NCI-H2227 treated with DMSO at 0.1 percent for 48 hours (cell line): ENCODE data around the gene SNX13.

Source experiments
- DNase-seq: peaks from one replicate; lab custom pipeline; 2025; lab: John Stamatoyannopoulos, UW

SNX13 gene

GRCh38 chr7:17940302-17940883, at the start of gene SNX13:
Gene SNX13 (minus strand): TSS chr7:17940494. CDS start chr7:17940295, 199 bp downstream.
- peak; percentile 80 for DNase-seq

- no peak for DNase-seq
These were observed 49.3 kb upstream of the SNX13 start for GRCh38 chr7:17989546-17989945.

GRCh38 chr7:17988858-17989257, 48.6 kb upstream of the SNX13 start:
- no peak for DNase-seq

GRCh38 chr7:17988141-17988540, 47.8 kb upstream of the SNX13 start:
- DNase-seq: no peak

- no peak for DNase-seq
These were observed 46.6 kb upstream of the SNX13 start for GRCh38 chr7:17986851-17987250.

- DNase-seq: no peak
These were observed 45.4 kb upstream of the SNX13 start for GRCh38 chr7:17985473-17986239.

- no peak for DNase-seq
These were observed 44.0 kb upstream of the SNX13 start for GRCh38 chr7:17984288-17984687.

- no peak for DNase-seq
These were observed 43.1 kb upstream of the SNX13 start for GRCh38 chr7:17983221-17984062.

GRCh38 chr7:17976952-17977351, 36.7 kb upstream of the SNX13 start:
- no peak for DNase-seq

- DNase-seq: no peak
These were observed 31.1 kb upstream of the SNX13 start for GRCh38 chr7:17971411-17971810.

- DNase-seq: no peak
These were observed 28.8 kb upstream of the SNX13 start for GRCh38 chr7:17968791-17969715.

- DNase-seq: no peak
These were observed 26.4 kb upstream of the SNX13 start for GRCh38 chr7:17966706-17967105.

GRCh38 chr7:17965603-17966002, 25.3 kb upstream of the SNX13 start:
- DNase-seq: no peak

- no peak for DNase-seq
These were observed 23.0 kb upstream of the SNX13 start for GRCh38 chr7:17963281-17963680.

- no peak for DNase-seq
These were observed 22.4 kb upstream of the SNX13 start for GRCh38 chr7:17962652-17963051.

GRCh38 chr7:17957871-17958270, 17.6 kb upstream of the SNX13 start:
- DNase-seq: no peak

- DNase-seq: no peak
These were observed 12.1 kb upstream of the SNX13 start for GRCh38 chr7:17952387-17952786.

GRCh38 chr7:17951742-17952254, 11.5 kb upstream of the SNX13 start:
- no peak for DNase-seq

- DNase-seq: no peak
These were observed 8.4 kb upstream of the SNX13 start for GRCh38 chr7:17948526-17949238.

- no peak for DNase-seq
These were observed 7.3 kb upstream of the SNX13 start for GRCh38 chr7:17947620-17948019.

GRCh38 chr7:17946591-17946990, 6.3 kb upstream of the SNX13 start:
- DNase-seq: no peak
